GM12865 (cell line): ENCODE data around the gene DEFB108B.
"Not testable (repeated sequence)": the region's sequence is repeated elsewhere in the genome, so short reads cannot be mapped to it uniquely, and the experiment has no call there.

Experiments used
- DNase-seq: peaks from one replicate; pipeline ENCODE4 v3.0.0; 2010; ENCODE audit warnings: low read depth
- H3K4me3 ChIP-seq: 2 replicates; pipeline ENCODE4 v1.5.1; 2011; ENCODE audit warnings: mild to moderate bottlenecking, low read depth, low read length, control low read depth
- CTCF ChIP-seq: IDR thresholded peaks from 2 replicates; pipeline ENCODE4 v1.5.1; 2011; ENCODE audit warnings: low read length, control low read depth, low read depth, inconsistent platforms; ENCODE audit not compliant: insufficient read depth; ENCODE audit errors: missing control alignments

The DEFB108B gene

GRCh38 chr11:71800335-71800953, 32.6 kb upstream of the DEFB108B start:
- DNase-seq: peak; percentile 87
- TF ChIP-seq CTCF: peak; percentile 87
- not testable (repeated sequence) for H3K4me3 ChIP-seq

GRCh38 chr11:71801026-71801425, 32.0 kb upstream of the DEFB108B start:
- not testable (repeated sequence) for H3K4me3 ChIP-seq, DNase-seq

- not testable (repeated sequence) for DNase-seq, H3K4me3 ChIP-seq
These were observed 30.1 kb upstream of the DEFB108B start for GRCh38 chr11:71802874-71803273.

- H3K4me3 ChIP-seq, DNase-seq: not testable (repeated sequence)
These were observed 28.6 kb upstream of the DEFB108B start for GRCh38 chr11:71804158-71804947.

- DNase-seq, H3K4me3 ChIP-seq: not testable (repeated sequence)
These were observed 20.5 kb upstream of the DEFB108B start for GRCh38 chr11:71812529-71812928.

GRCh38 chr11:71813481-71814355, 19.3 kb upstream of the DEFB108B start:
- DNase-seq: peak; percentile 80

GRCh38 chr11:71821539-71821938, 11.5 kb upstream of the DEFB108B start:
- H3K4me3 ChIP-seq: not testable (repeated sequence)
- DNase-seq: peak; percentile 25

More at GRCh38 chr11:71813481-71814355, 19.3 kb upstream of the DEFB108B start:
- TF ChIP-seq CTCF: peak; percentile 65
- peak overlapping the region; percentile 57 for H3K4me3 ChIP-seq

GRCh38 chr11:71829247-71829646, 3.8 kb upstream of the DEFB108B start:
- DNase-seq, H3K4me3 ChIP-seq: not testable (repeated sequence)

GRCh38 chr11:71829686-71830085, 3.3 kb upstream of the DEFB108B start:
- H3K4me3 ChIP-seq: not testable (repeated sequence)
- DNase-seq: peak; percentile 59

- H3K4me3 ChIP-seq, DNase-seq: not testable (repeated sequence)
These were observed 9.7 kb downstream of the DEFB108B start for GRCh38 chr11:71842720-71843119.

GRCh38 chr11:71843355-71843754, 10.4 kb downstream of the DEFB108B start:
- DNase-seq, H3K4me3 ChIP-seq: not testable (repeated sequence)

GRCh38 chr11:71843858-71844257, 10.9 kb downstream of the DEFB108B start:
- TF ChIP-seq CTCF: no peak
- H3K4me3 ChIP-seq: no peak overlapping the region
- no peak for DNase-seq

GRCh38 chr11:71853895-71854294, 20.9 kb downstream of the DEFB108B start:
- DNase-seq, H3K4me3 ChIP-seq: not testable (repeated sequence)

- DNase-seq: not testable (repeated sequence)
These were observed 22.9 kb downstream of the DEFB108B start for GRCh38 chr11:71855880-71856279.

GRCh38 chr11:71860835-71861234, 27.8 kb downstream of the DEFB108B start:
- DNase-seq: not testable (repeated sequence)

More at GRCh38 chr11:71855880-71856279, 22.9 kb downstream of the DEFB108B start:
- H3K4me3 ChIP-seq: not testable (repeated sequence)

More at GRCh38 chr11:71860835-71861234, 27.8 kb downstream of the DEFB108B start:
- H3K4me3 ChIP-seq: not testable (repeated sequence)
